GM12878 (cell line): Measurements from ENCODE around the gene ADCY5. TPM values are rescaled to one million over a fixed set of nuclear protein-coding genes. Genes with fewer than 3 reads are reported as not detected.

ENCODE experiments used
- ATAC-seq: fragments of 200-7000 bp; cut with Tn5 transposase; 3 replicates; pipeline ENCODE4 v1.9.1; 2020; ENCODE audit warnings: mild to moderate bottlenecking, moderate library complexity
- BruUV-seq: library from RNA; stranded (reverse); fragments of 400-500 nt; replicated peaks from 2 replicates; lab custom pipeline; 2021; lab: Mats Ljungman, UMichigan
- CTCF ChIA-PET: fragments of 300-600 bp; sonication (Branson Sonifier 250); formaldehyde crosslinking; extraction: SDS; loops from one replicate; lab custom pipeline; 2021; ENCODE audit warnings: inconsistent platforms; lab: Yijun Ruan, JAX
- POLR2A ChIA-PET: fragments of 350-600 bp; formaldehyde crosslinking; extraction: SDS; loops from one replicate; lab custom pipeline; 2021; ENCODE audit warnings: inconsistent platforms; lab: Charles Lee
- RAD21 ChIA-PET: fragments of 300-600 bp; sonication (Branson Sonifier 250); formaldehyde crosslinking; loops from one replicate; lab custom pipeline; 2023; ENCODE audit warnings: antibody characterized with exemption; ENCODE audit not compliant: unreplicated experiment; lab: Charles Lee
- SMC1A ChIA-PET: fragments of 300-600 bp; sonication (Branson Sonifier 250); formaldehyde crosslinking; loops from one replicate; lab custom pipeline; 2023; ENCODE audit not compliant: unreplicated experiment, uncharacterized antibody; lab: Charles Lee
- DNase-seq: peaks from one replicate; pipeline ENCODE4 v3.0.0-alpha.2; 2011; ENCODE audit warnings: low read depth, low spot score
- FAIRE-seq: peaks from 3 replicates; lab custom pipeline; 2011; peaks lifted over from hg19 to GRCh38; lab: Jason Lieb, UNC
- H2AFZ ChIP-seq: 2 replicates; pipeline ENCODE4 v1.6.0; 2011; ENCODE audit warnings: low read depth, low read length, control low read depth; ENCODE audit not compliant: control insufficient read depth
- H3K27ac ChIP-seq: 2 replicates; pipeline ENCODE4 v1.5.1; 2011; ENCODE audit warnings: control low read depth; ENCODE audit not compliant: control insufficient read depth, insufficient read depth
- H3K27me3 ChIP-seq, 2 experiments: replicated peaks in 1 of 2; 2 replicates each; pipeline versions ENCODE4 v1.6.0 to v1.6.1; 2011; ENCODE audit warnings: low read length in 1 of 2; ENCODE audit not compliant: control insufficient read depth in 2 of 2, insufficient read depth in 2 of 2
- H3K36me3 ChIP-seq, 2 experiments: 2 replicates each; pipeline ENCODE4 v1.5.1; 2011; ENCODE audit warnings: low read length in 1 of 2; ENCODE audit not compliant: control insufficient read depth in 2 of 2, insufficient read depth in 2 of 2
- H3K4me1 ChIP-seq: 2 replicates; pipeline ENCODE4 v1.6.1; 2011; ENCODE audit warnings: mild to moderate bottlenecking, low read length, moderate library complexity, mixed read lengths; ENCODE audit not compliant: control insufficient read depth, insufficient read depth
- H3K4me2 ChIP-seq: 2 replicates; pipeline ENCODE4 v1.6.0; 2011; ENCODE audit warnings: control low read depth; ENCODE audit not compliant: control insufficient read depth, insufficient read depth
- H3K4me3 ChIP-seq: fragments of 200-600 bp; sonication (generic); 2 replicates; pipeline ENCODE4 v1.5.1; 2016
- H3K79me2 ChIP-seq: 2 replicates; pipeline ENCODE4 v1.6.0; 2011; ENCODE audit warnings: low read length; ENCODE audit not compliant: control insufficient read depth, insufficient read depth
- H3K9ac ChIP-seq: 2 replicates; pipeline ENCODE4 v1.8.0; 2011; ENCODE audit warnings: low read length, control low read depth, mixed read lengths; ENCODE audit not compliant: control insufficient read depth, insufficient read depth
- H3K9me3 ChIP-seq: replicated peaks from 3 replicates; pipeline ENCODE4 v1.5.1; 2011; ENCODE audit warnings: mild to moderate bottlenecking, low read length; ENCODE audit not compliant: control insufficient read depth, insufficient read depth
- H4K20me1 ChIP-seq: 2 replicates; pipeline ENCODE4 v1.6.0; 2011; ENCODE audit not compliant: control insufficient read depth, insufficient read depth
- ASH2L ChIP-seq: fragments of 300-600, 200-600 bp; sonication (generic); IDR thresholded peaks from 2 replicates; pipeline ENCODE4 v1.6.1; 2017; ENCODE audit warnings: low read depth, mild to moderate bottlenecking, borderline replicate concordance
- CBFB ChIP-seq: IDR thresholded peaks from 2 replicates; pipeline ENCODE4 v1.6.1; 2016; ENCODE audit warnings: antibody characterized with exemption, low read depth
- CHD2 ChIP-seq: IDR thresholded peaks from 2 replicates; pipeline ENCODE4 v1.6.1; 2011; ENCODE audit warnings: low read depth, low read length, improper control_type of control experiment, borderline replicate concordance
- CHD4 ChIP-seq: fragments of 200-600 bp; sonication (generic); IDR thresholded peaks from 2 replicates; pipeline ENCODE4 v1.6.1; 2016; ENCODE audit warnings: mild to moderate bottlenecking
- CREM ChIP-seq: IDR thresholded peaks from 2 replicates; pipeline ENCODE4 v1.6.1; 2014; ENCODE audit warnings: antibody characterized with exemption, low read depth
- EP300 ChIP-seq, 2 experiments: fragments of 150-350 bp in 1 of 2; IDR thresholded peaks; 2 replicates each; pipeline ENCODE4 v1.6.1; 2011 to 2012; ENCODE audit warnings: low read depth in 2 of 2, low read length in 2 of 2, borderline replicate concordance in 1 of 2, improper control_type of control experiment in 1 of 2, inconsistent platforms in 1 of 2; ENCODE audit not compliant: control insufficient read depth in 1 of 2
- ESRRA ChIP-seq: IDR thresholded peaks from 2 replicates; pipeline ENCODE4 v1.6.1; 2012; ENCODE audit warnings: mild to moderate bottlenecking, low read length, improper control_type of control experiment
- FOXK2 ChIP-seq: fragments of 450-650 bp; IDR thresholded peaks from 2 replicates; pipeline ENCODE4 v1.6.1; 2017; ENCODE audit warnings: mild to moderate bottlenecking, moderate library complexity
- GABPA ChIP-seq: IDR thresholded peaks from 2 replicates; pipeline ENCODE4 v1.6.1; 2014; ENCODE audit warnings: antibody characterized with exemption, low read depth, mild to moderate bottlenecking, inconsistent platforms
- KAT2A ChIP-seq: conservative IDR thresholded peaks from 2 replicates; pipeline ENCODE4 v1.6.1; 2011; ENCODE audit warnings: low read depth, low read length; ENCODE audit not compliant: control insufficient read depth
- NRF1 ChIP-seq: conservative IDR thresholded peaks from 2 replicates; pipeline ENCODE4 v1.6.1; 2011; ENCODE audit warnings: mild to moderate bottlenecking, low read depth, low read length, improper control_type of control experiment
- POU2F2 ChIP-seq: IDR thresholded peaks from 3 replicates; pipeline ENCODE4 v1.6.1; 2011; ENCODE audit warnings: low read depth, mild to moderate bottlenecking, low read length, borderline replicate concordance
- ZBTB4 ChIP-seq: fragments of 450-650 bp; formaldehyde crosslinking; IDR thresholded peaks from 2 replicates; pipeline ENCODE4 v1.4.0; 2022; ENCODE audit warnings: mild to moderate bottlenecking, moderate library complexity
- WGBS: methylation state at CpG from one replicate; pipeline ENCODE4 v1.1.6; 2016; ENCODE audit warnings: low lambda C conversion rate; ENCODE audit not compliant: insufficient replicate concordance, insufficient coverage; ENCODE audit errors: missing lambda C conversion rate; 5-methylcytosine and 5-hydroxymethylcytosine counted together
- in situ Hi-C: fragments of 300-500 bp; cut with MboI; formaldehyde crosslinking; loops from 9 replicates; pipeline ENCODE4 v1.14.3; 2018; ENCODE audit warnings: mixed read lengths
- intact Hi-C: fragments of 100-400 bp; cut with micrococcal nuclease; formaldehyde crosslinking; loops from one replicate; pipeline ENCODE4 v1.14.2; 2022; ENCODE audit not compliant: unreplicated experiment
- polyA plus RNA-seq, 11 experiments: library from polyadenylated mRNA; depleted of rRNA in 4 of 11; unstranded in 6 of 11; stranded (reverse) in 5 of 11; fragments of >200 nt; fragmentation: Nextera tagmentation in 4 of 11; fragmentation: Illumina TruSeq in 1 of 11; extraction: Ambion mirVana in 4 of 11; extraction: Trizol in 1 of 11; gene quantifications; 1 replicate in 1 of 11; 2 replicates in 10 of 11; pipeline versions ENCODE4 v1.2.1 to v1.2.3, GENCODE V29; 2011 to 2016; ENCODE audit warnings: inconsistent platforms in 2 of 11, missing spikeins in 2 of 11, low read depth in 1 of 11
- total RNA-seq, 4 experiments: library from RNA; depleted of rRNA in 3 of 4; stranded (reverse); fragments of >200 nt in 3 of 4; fragmentation: Illumina TruSeq in 1 of 4; extraction: Trizol in 1 of 4; gene quantifications; 2 replicates each; pipeline versions ENCODE4 v1.2.1 to v1.2.3, GENCODE V29; 2013 to 2021

ADCY5 gene
- total and polyA plus RNA-seq, 10 of the 15 experiments (the other 5 are each of a cell fraction or from before 2014, with no cell fraction given), result under 0.01 to 0.24 (median 0.02) TPM; not detected in 4

DNA sequence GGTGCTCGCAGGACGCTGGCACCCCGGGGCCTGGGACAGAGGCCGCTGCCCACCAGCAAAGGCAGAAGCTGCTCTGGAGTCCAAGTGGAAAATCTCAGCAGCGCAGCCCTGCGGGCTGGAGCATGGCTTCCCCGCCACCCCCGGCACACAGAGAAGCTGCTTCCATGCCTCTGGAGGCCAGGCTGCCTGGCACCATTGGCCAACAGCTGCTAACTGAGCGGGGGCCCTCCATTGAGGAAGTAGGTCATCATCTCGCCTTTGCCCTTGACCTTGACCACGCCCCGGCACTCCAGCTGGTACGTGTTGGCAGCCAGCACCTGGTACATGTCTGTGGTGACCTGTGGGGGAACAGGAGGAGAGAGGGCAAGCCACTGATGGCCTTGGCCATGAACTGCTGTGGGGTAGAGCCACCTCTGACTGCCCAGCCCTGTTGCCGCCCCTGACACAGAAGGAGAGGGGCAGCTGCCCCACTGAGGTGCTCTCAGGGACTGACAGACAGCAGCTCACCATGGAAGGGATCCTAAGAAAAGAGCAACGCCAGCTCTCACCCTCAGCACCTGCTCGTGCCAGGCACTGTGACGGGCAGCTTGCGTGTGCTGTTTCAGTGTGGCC is 164.4 kb downstream of the ADCY5 start:
- SMC1A ChIA-PET, result no interaction called here
- FAIRE-seq (no peak), ATAC-seq (no peak), DNase-seq (no peak)
- H3K27me3 ChIP-seq, result no peaks in the 10 kb centered on the region
- intact Hi-C loops (no loop called here), in situ Hi-C loops (no loop called here)
- CTCF ChIA-PET, result interaction anchor here (1.2 kb wide), 1 partner anchor 23 kb away, joined by 3 read pairs; no protein-coding TSS in a partner anchor
- H3K36me3 ChIP-seq, result no peaks in the 10 kb centered on the region
- no peak overlapping the region for H3K27ac ChIP-seq
- no peak overlapping the region for H3K4me3 ChIP-seq
- POLR2A ChIA-PET, result interaction anchor here (0.6 kb wide), 1 partner anchor 1584 kb away, joined by 4 read pairs; no protein-coding TSS in a partner anchor
- H3K9me3 ChIP-seq, result no peaks in the 10 kb centered on the region
- H3K79me2 ChIP-seq, result no peaks in the 10 kb centered on the region
- H2AFZ ChIP-seq, result no peak overlapping the region
- 60% methylated on average over 18 of the region's 18 CpGs for WGBS
- H3K4me2 ChIP-seq, result no peak overlapping the region
- no TSS peak for BruUV-seq
- no peaks in the 10 kb centered on the region for H3K4me1 ChIP-seq
- TF ChIP-seq CREM, result no peak
- TF ChIP-seq CHD4, result no peak
- no peak for TF ChIP-seq ZBTB4
- no peak for TF ChIP-seq NRF1
- TF ChIP-seq KAT2A, result no peak
- TF ChIP-seq CHD2, result no peak
- no peak for TF ChIP-seq FOXK2
- no peak for TF ChIP-seq ASH2L
- TF ChIP-seq GABPA, result no peak
- TF ChIP-seq CBFB, result no peak
- TF ChIP-seq EP300 (IDR thresholded peaks at IDR 0.05; ENCODE audit: borderline replicate concordance in 1 of 2, control insufficient read depth in 1 of 2, low read depth in 2 of 2, low read length in 2 of 2), result no peak
- TF ChIP-seq ESRRA, result no peak
- TF ChIP-seq POU2F2, result no peak
- RAD21 ChIA-PET, result no interaction called here
- no peaks in the 10 kb centered on the region for H4K20me1 ChIP-seq
- H3K9ac ChIP-seq, result no peak overlapping the region
